GM12878 (cell line): Measurements from ENCODE around the gene CREG1. TPM values are rescaled to one million over a fixed set of nuclear protein-coding genes. Genes with fewer than 3 reads are reported as not detected.

Experiments
- CREM ChIP-seq: IDR thresholded peaks from 2 replicates; pipeline ENCODE4 v1.6.1; 2014; ENCODE audit warnings: antibody characterized with exemption, low read depth
- HDAC2 ChIP-seq: fragments of 200-600 bp; sonication (generic); IDR thresholded peaks from 2 replicates; pipeline ENCODE4 v1.6.1; 2017
- PAX8 ChIP-seq: fragments of 450-650 bp; IDR thresholded peaks from 2 replicates; pipeline ENCODE4 v1.6.1; 2017; ENCODE audit warnings: mild to moderate bottlenecking, moderate library complexity
- RBBP5 ChIP-seq: fragments of 200-600 bp; sonication (generic); conservative IDR thresholded peaks from 2 replicates; pipeline ENCODE4 v1.6.1; 2016
- SP1 ChIP-seq: IDR thresholded peaks from one replicate; pipeline ENCODE4 v1.6.1; 2011; ENCODE audit warnings: low read depth, low read length
- STAT3 ChIP-seq: IDR thresholded peaks from 2 replicates; pipeline ENCODE4 v1.6.1; 2011; ENCODE audit warnings: low read depth, low read length, improper control_type of control experiment
- TAF1 ChIP-seq: IDR thresholded peaks from 2 replicates; pipeline ENCODE4 v1.6.1; 2011; ENCODE audit warnings: mild to moderate bottlenecking, low read depth, low read length, borderline replicate concordance
- ZNF274 ChIP-seq: IDR thresholded peaks from one replicate; pipeline ENCODE4 v1.8.0; 2011; ENCODE audit not compliant: insufficient read length, insufficient read depth
- ZNF622 ChIP-seq: fragments of 450-650 bp; IDR thresholded peaks from 2 replicates; pipeline ENCODE4 v1.6.1; 2017; ENCODE audit warnings: mild to moderate bottlenecking, inconsistent platforms
- ZNF687 ChIP-seq: fragments of 450-650 bp; IDR thresholded peaks from 2 replicates; pipeline ENCODE4 v1.6.1; 2017; ENCODE audit warnings: mild to moderate bottlenecking, moderate library complexity
- polyA plus RNA-seq, 11 experiments: library from polyadenylated mRNA; depleted of rRNA in 4 of 11; unstranded in 6 of 11; stranded (reverse) in 5 of 11; fragments of >200 nt; fragmentation: Nextera tagmentation in 4 of 11; fragmentation: Illumina TruSeq in 1 of 11; extraction: Ambion mirVana in 4 of 11; extraction: Trizol in 1 of 11; gene quantifications; 1 replicate in 1 of 11; 2 replicates in 10 of 11; pipeline versions ENCODE4 v1.2.1 to v1.2.3, GENCODE V29; 2011 to 2016; ENCODE audit warnings: inconsistent platforms in 2 of 11, missing spikeins in 2 of 11, low read depth in 1 of 11
- total RNA-seq, 4 experiments: library from RNA; depleted of rRNA in 3 of 4; stranded (reverse); fragments of >200 nt in 3 of 4; fragmentation: Illumina TruSeq in 1 of 4; extraction: Trizol in 1 of 4; gene quantifications; 2 replicates each; pipeline versions ENCODE4 v1.2.1 to v1.2.3, GENCODE V29; 2013 to 2021
- TF ChIP-seq, protein P1 (sequence below): fragments of 450-650 bp; IDR thresholded peaks from 2 replicates; pipeline ENCODE4 v1.6.1; 2017; ENCODE audit warnings: mild to moderate bottlenecking, low read depth, inconsistent platforms; ENCODE audit not compliant: poor library complexity, severe bottlenecking

CREG1 gene
- total and polyA plus RNA-seq, 10 of the 15 experiments (the other 5 are each of a cell fraction or from before 2014, with no cell fraction given) = 5.3 to 43.8 (median 22.1) TPM

DNA sequence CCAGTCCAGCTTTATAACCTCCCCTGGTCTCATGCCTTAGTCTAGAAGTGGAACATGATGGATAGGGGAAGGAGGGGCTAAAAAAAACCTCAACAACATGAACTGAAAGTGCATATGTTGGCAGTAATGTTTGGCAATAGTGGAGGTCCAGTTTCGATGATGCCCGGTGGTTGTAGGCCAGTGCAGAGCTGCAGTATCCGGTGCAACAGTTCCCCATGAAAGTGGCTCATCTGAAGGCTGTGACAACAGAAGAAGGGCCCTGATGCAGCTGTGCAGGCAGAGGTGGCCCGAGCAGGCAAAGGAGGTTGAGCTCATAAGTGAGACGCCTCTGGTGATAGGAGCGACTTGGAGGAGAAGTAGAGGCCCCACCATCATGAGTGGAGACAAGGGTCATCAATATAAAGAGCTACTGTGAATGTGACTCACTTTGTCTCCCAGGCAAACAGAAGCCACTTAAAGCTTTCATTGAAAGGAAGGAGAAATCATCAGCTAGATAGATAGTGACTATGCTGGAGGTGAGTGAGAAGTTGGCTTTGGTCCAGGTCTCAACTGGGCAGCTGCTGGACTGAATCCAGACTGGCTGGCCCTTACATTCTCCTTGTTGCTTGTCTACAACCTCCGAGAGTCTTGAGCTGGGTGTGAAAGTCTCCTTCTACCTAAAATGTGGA, 10.2 kb upstream of the CREG1 start (continued):
- no peak for TF ChIP-seq ZNF687
- TF ChIP-seq CREM = no peak
- no peak for TF ChIP-seq STAT3
- no peak for TF ChIP-seq ZNF274
- TF ChIP-seq SP1 = no peak
- TF ChIP-seq TAF1 = no peak
- no peak for TF ChIP-seq ZNF622
- no peak for TF ChIP-seq HDAC2
- no peak for TF ChIP-seq RBBP5
- TF ChIP-seq PAX8 = no peak
- TF ChIP-seq, protein P1, sequence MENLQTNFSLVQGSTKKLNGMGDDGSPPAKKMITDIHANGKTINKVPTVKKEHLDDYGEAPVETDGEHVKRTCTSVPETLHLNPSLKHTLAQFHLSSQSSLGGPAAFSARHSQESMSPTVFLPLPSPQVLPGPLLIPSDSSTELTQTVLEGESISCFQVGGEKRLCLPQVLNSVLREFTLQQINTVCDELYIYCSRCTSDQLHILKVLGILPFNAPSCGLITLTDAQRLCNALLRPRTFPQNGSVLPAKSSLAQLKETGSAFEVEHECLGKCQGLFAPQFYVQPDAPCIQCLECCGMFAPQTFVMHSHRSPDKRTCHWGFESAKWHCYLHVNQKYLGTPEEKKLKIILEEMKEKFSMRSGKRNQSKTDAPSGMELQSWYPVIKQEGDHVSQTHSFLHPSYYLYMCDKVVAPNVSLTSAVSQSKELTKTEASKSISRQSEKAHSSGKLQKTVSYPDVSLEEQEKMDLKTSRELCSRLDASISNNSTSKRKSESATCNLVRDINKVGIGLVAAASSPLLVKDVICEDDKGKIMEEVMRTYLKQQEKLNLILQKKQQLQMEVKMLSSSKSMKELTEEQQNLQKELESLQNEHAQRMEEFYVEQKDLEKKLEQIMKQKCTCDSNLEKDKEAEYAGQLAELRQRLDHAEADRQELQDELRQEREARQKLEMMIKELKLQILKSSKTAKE = no peak
